ENCODE measurements around the gene DNAJC27.

The DNAJC27 gene

GRCh38 chr2:24926602-24927252 lies 45.0 kb downstream of the DNAJC27 start:
- H3K4me1 ChIP-seq = no peaks in the 10 kb centered on the region
- no peak for DNase-seq
- TF ChIP-seq CTCF (IDR thresholded peaks at IDR 0.05; ENCODE audit: low read depth, low read length) = no peak
- H3K27me3 ChIP-seq = no peaks in the 10 kb centered on the region
- no peak overlapping the region for H3K4me3 ChIP-seq (ENCODE audit: low read depth, low read length)
- H3K9me3 ChIP-seq = no peaks in the 10 kb centered on the region
- H3K36me3 ChIP-seq = no peaks in the 10 kb centered on the region

- no peaks in the 10 kb centered on the region for H3K4me1 ChIP-seq
- no peaks in the 10 kb centered on the region for H3K27me3 ChIP-seq
- no peak for DNase-seq
- no peak overlapping the region for H3K4me3 ChIP-seq (ENCODE audit: low read depth, low read length)
- H3K9me3 ChIP-seq = no peaks in the 10 kb centered on the region
- H3K36me3 ChIP-seq = no peaks in the 10 kb centered on the region
- TF ChIP-seq CTCF (IDR thresholded peaks at IDR 0.05; ENCODE audit: low read depth, low read length) = no peak
Measured at GRCh38 chr2:24926220-24926601, 45.5 kb downstream of the DNAJC27 start.

GRCh38 chr2:24925815-24926214 lies 45.9 kb downstream of the DNAJC27 start:
- Histone ChIP-seq H3K4me3 (ENCODE audit: low read depth, low read length) (no peak overlapping the region), H3K36me3 (no peaks in the 10 kb centered on the region), H3K9me3 (no peaks in the 10 kb centered on the region), H3K4me1 (no peaks in the 10 kb centered on the region), H3K27me3 (no peaks in the 10 kb centered on the region)
- no peak for TF ChIP-seq CTCF (IDR thresholded peaks at IDR 0.05; ENCODE audit: low read depth, low read length)
- no peak for DNase-seq

- no peaks in the 10 kb centered on the region for H3K36me3 ChIP-seq
- H3K27me3 ChIP-seq = no peaks in the 10 kb centered on the region
- H3K4me3 ChIP-seq (ENCODE audit: low read depth, low read length) = no peak overlapping the region
- DNase-seq = no peak
- no peaks in the 10 kb centered on the region for H3K9me3 ChIP-seq
- no peaks in the 10 kb centered on the region for H3K4me1 ChIP-seq
- no peak for TF ChIP-seq CTCF (IDR thresholded peaks at IDR 0.05; ENCODE audit: low read depth, low read length)
Measured at GRCh38 chr2:24924732-24925131, 47.0 kb downstream of the DNAJC27 start.

GRCh38 chr2:24924266-24924665 lies 47.5 kb downstream of the DNAJC27 start:
- no peak for TF ChIP-seq CTCF (IDR thresholded peaks at IDR 0.05; ENCODE audit: low read depth, low read length)
- no peaks in the 10 kb centered on the region for H3K27me3 ChIP-seq
- no peaks in the 10 kb centered on the region for H3K9me3 ChIP-seq
- DNase-seq = no peak
- no peaks in the 10 kb centered on the region for H3K4me1 ChIP-seq
- H3K36me3 ChIP-seq = no peaks in the 10 kb centered on the region
- no peak overlapping the region for H3K4me3 ChIP-seq (ENCODE audit: low read depth, low read length)

GRCh38 chr2:24923106-24923505 lies 48.6 kb downstream of the DNAJC27 start:
- no peak for DNase-seq
- Histone ChIP-seq H3K36me3 (no peaks in the 10 kb centered on the region), H3K4me1 (no peaks in the 10 kb centered on the region), H3K27me3 (no peaks in the 10 kb centered on the region), H3K9me3 (no peaks in the 10 kb centered on the region), H3K4me3 (ENCODE audit: low read depth, low read length) (no peak overlapping the region)
- no peak for TF ChIP-seq CTCF (IDR thresholded peaks at IDR 0.05; ENCODE audit: low read depth, low read length)
